OCI-LY3 (cell line): ENCODE data around the gene KLLN.
"Not testable (repeated sequence)": the region's sequence is repeated elsewhere in the genome, so short reads cannot be mapped to it uniquely, and the experiment has no call there.

Source experiments
- H2AFZ ChIP-seq: fragments of 200-600, 300-600 bp; shearing (Covaris generic); 2 replicates; pipeline ENCODE4 v1.6.0; 2014; ENCODE audit warnings: antibody characterized with exemption, low read depth, low read length
- H3K27ac ChIP-seq: fragments of 200-600, 300-600 bp; sonication (generic); 2 replicates; pipeline ENCODE4 v1.5.1; 2014; ENCODE audit warnings: mild to moderate bottlenecking, low read length, moderate library complexity, mixed read lengths
- H3K27me3 ChIP-seq: fragments of 200-600, 300-600 bp; sonication (generic); 2 replicates; pipeline ENCODE4 v1.6.1; 2014; ENCODE audit warnings: low read depth, low read length, mixed read lengths
- H3K36me3 ChIP-seq: fragments of 200-600, 300-600 bp; sonication (generic); replicated peaks from 2 replicates; pipeline ENCODE3; 2014; ENCODE audit warnings: low read depth, low read length, mixed read lengths
- H3K4me1 ChIP-seq: fragments of 300-600, 200-600 bp; sonication (generic); 2 replicates; pipeline ENCODE4 v1.6.1; 2014; ENCODE audit warnings: low read length, mixed read lengths
- H3K4me2 ChIP-seq: fragments of 200-600, 300-600 bp; sonication (generic); 2 replicates; pipeline ENCODE4 v1.6.1; 2014; ENCODE audit warnings: low read length, mixed read lengths
- H3K4me3 ChIP-seq: fragments of 300-600, 200-600 bp; sonication (generic); 2 replicates; pipeline ENCODE4 v1.5.1; 2014; ENCODE audit warnings: antibody characterized with exemption, mild to moderate bottlenecking, low read length, moderate library complexity
- H3K79me2 ChIP-seq: fragments of 300-600, 200-600 bp; shearing (Covaris generic); 2 replicates; pipeline ENCODE4 v1.6.1; 2014; ENCODE audit warnings: mild to moderate bottlenecking, low read length, mixed read lengths
- H3K9ac ChIP-seq: fragments of 300-600, 200-600 bp; shearing (Covaris generic); 2 replicates; pipeline ENCODE4 v1.6.0; 2014; ENCODE audit warnings: mild to moderate bottlenecking, low read length, moderate library complexity
- H3K9me3 ChIP-seq: fragments of 200-600, 300-600 bp; shearing (Covaris generic); 2 replicates; pipeline ENCODE4 v1.6.1; 2014; ENCODE audit warnings: low read length, mixed read lengths; ENCODE audit not compliant: insufficient read depth
- H4K20me1 ChIP-seq: fragments of 200-600, 300-600 bp; sonication (generic); 2 replicates; pipeline ENCODE4 v1.6.1; 2016; ENCODE audit warnings: low read length, mixed read lengths; ENCODE audit not compliant: insufficient read depth
- EZH2phosphoT487 ChIP-seq: fragments of 200-600 bp; shearing (Covaris generic); IDR thresholded peaks from 2 replicates; pipeline ENCODE4 v1.6.1; 2018; ENCODE audit warnings: antibody characterized with exemption, mixed run types, low read depth
- TF ChIP-seq, protein P1 (sequence below): fragments of 200-600, 300-600 bp; sonication (generic); IDR thresholded peaks from 2 replicates; pipeline ENCODE4 v1.5.1; 2014; ENCODE audit warnings: antibody characterized with exemption, low read length, low read depth

KLLN gene

DNA sequence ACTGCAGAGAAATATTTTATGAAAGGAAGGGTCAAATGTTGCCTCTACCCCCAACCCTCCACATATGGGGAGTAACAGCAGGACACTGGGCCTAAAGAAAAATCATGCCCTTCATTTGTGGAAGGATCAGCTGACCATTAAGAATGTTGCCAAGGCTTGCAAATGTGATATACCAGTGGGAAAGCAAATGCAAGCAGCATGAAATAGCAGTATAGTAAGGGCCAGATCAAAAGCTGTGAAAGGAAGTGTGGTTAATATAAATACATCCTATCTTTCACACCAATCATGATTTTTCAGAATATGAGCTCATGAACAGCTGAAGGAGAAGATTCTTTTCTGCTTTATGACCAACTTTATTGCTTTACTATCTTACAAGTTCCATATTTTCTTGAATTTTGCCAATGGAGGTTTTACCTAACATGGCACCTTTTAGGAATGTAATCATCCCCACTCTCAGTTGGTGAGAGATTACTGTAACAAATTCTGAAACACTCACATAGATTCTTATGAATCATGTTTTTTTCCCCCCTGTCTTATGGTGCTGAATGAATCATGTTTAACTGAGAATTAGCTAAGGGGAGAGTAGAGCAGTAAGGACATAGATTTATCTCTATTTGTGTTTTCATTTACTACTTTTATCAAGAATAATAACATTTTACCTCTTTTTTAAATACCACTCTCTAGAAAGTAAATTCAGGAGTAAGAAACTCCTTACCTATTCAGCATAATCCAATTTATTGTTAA lies 33.2 kb downstream of the KLLN start:
- Histone ChIP-seq H2AFZ (no peak overlapping the region), H3K9me3 (no peaks in the 10 kb centered on the region), H3K4me2 (no peak overlapping the region), H3K36me3 (no peaks in the 10 kb centered on the region), H3K27ac (no peak overlapping the region), H3K9ac (no peak overlapping the region), H3K79me2 (no peaks in the 10 kb centered on the region), H3K4me3 (no peak overlapping the region), H4K20me1 (no peaks in the 10 kb centered on the region), H3K27me3 (no peaks in the 10 kb centered on the region), H3K4me1 (peaks cover 2% of the 10 kb centered on the region; the same call in 1 of the 2 replicates)
- TF ChIP-seq EZH2phosphoT487, result no peak
- TF ChIP-seq, protein P1, sequence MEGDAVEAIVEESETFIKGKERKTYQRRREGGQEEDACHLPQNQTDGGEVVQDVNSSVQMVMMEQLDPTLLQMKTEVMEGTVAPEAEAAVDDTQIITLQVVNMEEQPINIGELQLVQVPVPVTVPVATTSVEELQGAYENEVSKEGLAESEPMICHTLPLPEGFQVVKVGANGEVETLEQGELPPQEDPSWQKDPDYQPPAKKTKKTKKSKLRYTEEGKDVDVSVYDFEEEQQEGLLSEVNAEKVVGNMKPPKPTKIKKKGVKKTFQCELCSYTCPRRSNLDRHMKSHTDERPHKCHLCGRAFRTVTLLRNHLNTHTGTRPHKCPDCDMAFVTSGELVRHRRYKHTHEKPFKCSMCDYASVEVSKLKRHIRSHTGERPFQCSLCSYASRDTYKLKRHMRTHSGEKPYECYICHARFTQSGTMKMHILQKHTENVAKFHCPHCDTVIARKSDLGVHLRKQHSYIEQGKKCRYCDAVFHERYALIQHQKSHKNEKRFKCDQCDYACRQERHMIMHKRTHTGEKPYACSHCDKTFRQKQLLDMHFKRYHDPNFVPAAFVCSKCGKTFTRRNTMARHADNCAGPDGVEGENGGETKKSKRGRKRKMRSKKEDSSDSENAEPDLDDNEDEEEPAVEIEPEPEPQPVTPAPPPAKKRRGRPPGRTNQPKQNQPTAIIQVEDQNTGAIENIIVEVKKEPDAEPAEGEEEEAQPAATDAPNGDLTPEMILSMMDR, result no peak

DNA sequence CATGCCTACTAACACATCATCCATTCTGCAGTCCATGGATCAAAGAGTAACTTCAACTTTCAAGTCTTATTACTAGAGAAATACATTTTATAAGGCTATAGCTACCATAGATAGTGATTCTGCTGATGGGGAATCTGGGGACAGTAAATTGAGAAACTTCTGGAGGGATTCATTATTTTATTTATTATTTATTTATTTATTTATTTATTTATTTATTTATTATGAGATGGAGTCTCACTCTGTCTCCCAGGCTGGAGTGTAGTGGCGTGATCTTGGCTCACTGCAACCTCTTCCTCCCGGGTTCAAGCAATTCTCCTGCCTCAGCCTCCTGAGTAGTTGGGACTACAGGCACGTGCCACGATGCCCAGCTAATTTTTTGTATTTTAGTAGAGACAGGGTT lies 34.3 kb downstream of the KLLN start:
- not testable (repeated sequence) for H3K27ac ChIP-seq, H3K9ac ChIP-seq, H4K20me1 ChIP-seq, H3K4me1 ChIP-seq, H3K9me3 ChIP-seq, H2AFZ ChIP-seq, H3K27me3 ChIP-seq, H3K79me2 ChIP-seq, H3K4me2 ChIP-seq, H3K36me3 ChIP-seq, H3K4me3 ChIP-seq

DNA sequence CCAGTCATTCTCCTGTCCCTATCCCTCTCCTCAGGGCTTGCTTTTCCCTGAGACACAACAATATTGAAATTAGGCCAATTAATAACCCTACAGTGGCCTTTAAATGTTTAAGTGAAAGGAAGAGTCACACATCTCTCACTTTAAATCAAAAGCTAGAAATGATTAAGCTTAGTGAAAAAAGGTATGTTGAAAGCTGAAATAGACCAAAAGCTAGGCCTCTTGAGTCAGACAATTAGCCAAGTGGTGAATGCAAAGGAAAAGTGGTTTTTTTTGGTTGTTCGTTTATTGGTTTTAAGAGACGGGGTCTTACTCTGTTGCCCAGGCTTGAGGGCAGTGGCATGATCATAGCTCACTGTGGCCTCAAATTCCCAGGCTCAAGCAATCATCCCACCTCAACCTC lies 35.7 kb downstream of the KLLN start:
- H3K9ac ChIP-seq, result no peak overlapping the region
- H3K4me2 ChIP-seq, result no peak overlapping the region
- no peak overlapping the region for H2AFZ ChIP-seq
- H3K4me3 ChIP-seq, result no peak overlapping the region
- TF ChIP-seq EZH2phosphoT487, result no peak
- TF ChIP-seq, protein P1, result no peak
- H4K20me1 ChIP-seq, result no peaks in the 10 kb centered on the region
- H3K9me3 ChIP-seq, result no peaks in the 10 kb centered on the region
- no peaks in the 10 kb centered on the region for H3K27me3 ChIP-seq
- no peaks in the 10 kb centered on the region for H3K4me1 ChIP-seq
- H3K79me2 ChIP-seq, result no peaks in the 10 kb centered on the region
- H3K27ac ChIP-seq, result no peak overlapping the region
- no peaks in the 10 kb centered on the region for H3K36me3 ChIP-seq

DNA sequence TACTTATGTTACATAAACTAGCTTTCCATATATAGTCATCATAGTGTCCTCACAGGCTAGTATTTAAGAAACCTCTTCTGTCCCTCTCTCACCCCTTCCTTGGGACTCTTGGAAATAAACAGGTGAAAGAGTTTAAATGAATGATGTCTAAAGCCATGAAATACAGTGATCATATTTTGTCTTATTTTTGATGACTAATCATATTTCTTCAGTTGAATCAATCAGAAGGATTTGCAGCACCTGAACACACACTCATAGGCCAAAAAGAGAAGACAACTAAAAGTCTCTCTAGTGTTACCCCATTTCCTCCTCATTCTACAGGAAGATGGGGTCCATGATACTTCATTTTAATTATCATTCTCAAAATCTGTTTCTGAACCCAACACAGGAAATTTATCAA lies 36.7 kb downstream of the KLLN start:
- Histone ChIP-seq H3K9ac (no peak overlapping the region), H3K79me2 (no peaks in the 10 kb centered on the region)

More for the DNA sequence above, 36.7 kb downstream of the KLLN start:
- Histone ChIP-seq H3K36me3 (no peaks in the 10 kb centered on the region), H3K9me3 (no peaks in the 10 kb centered on the region), H3K27me3 (no peaks in the 10 kb centered on the region), H3K4me3 (no peak overlapping the region), H3K27ac (no peak overlapping the region), H3K4me2 (no peak overlapping the region), H2AFZ (no peak overlapping the region), H4K20me1 (no peaks in the 10 kb centered on the region), H3K4me1 (no peaks in the 10 kb centered on the region)
- TF ChIP-seq EZH2phosphoT487, result no peak
- TF ChIP-seq, protein P1, result no peak
